ENCODE data around the gene UNC93A.
"Not testable (repeated sequence)": the region's sequence is repeated elsewhere in the genome, so short reads cannot be mapped to it uniquely, and the experiment has no call there.

Gene UNC93A

GRCh38 chr6:167289291-167289690, 1.8 kb upstream of the UNC93A start:
- not testable (repeated sequence) for H3K4me1 ChIP-seq (ENCODE audit: insufficient read depth, low read length); H3K9me3 ChIP-seq (ENCODE audit: insufficient read depth, low read depth, low read length); H3K27me3 ChIP-seq (ENCODE audit: insufficient read depth, low read length); H3K9ac ChIP-seq (ENCODE audit: low read depth, low read length); H3K4me3 ChIP-seq (ENCODE audit: low read length); H3K27ac ChIP-seq (ENCODE audit: low read length); H3K36me3 ChIP-seq (ENCODE audit: insufficient read depth, low read depth, low read length)

DNA sequence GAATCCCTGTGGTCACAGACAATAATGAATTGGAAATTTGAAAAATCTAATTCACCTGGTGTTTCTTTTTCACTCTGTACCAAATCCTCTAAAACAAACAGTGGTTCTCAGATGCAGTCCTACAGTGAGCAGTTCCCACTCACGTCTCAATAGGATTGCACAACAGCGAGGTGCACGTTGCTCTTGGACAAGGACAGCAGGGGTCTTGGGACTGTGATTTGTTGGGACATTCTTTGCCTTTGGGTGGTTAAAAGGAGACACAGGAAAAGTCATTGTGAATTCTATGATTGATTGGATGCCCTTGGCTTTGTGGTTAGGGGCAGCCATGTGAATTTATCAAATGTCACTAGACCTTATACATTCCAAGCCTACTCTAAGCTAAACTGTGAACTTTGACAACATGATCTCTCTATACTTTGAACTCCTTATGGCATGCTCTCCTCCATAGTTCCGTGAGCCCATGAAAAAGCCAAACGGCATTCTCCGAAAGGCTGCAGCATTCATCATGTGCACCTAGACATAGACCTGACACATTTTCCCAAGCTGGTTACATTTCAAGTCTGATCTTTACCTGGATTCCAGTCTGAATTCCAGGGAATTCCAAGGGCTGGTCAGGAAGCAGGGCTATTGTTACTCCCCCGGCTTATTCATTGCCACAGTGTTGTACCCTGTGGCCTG, 647 bp downstream of the UNC93A start:
- no peaks in the 10 kb centered on the region for H3K9me3 ChIP-seq (ENCODE audit: insufficient read depth, low read depth, low read length)
- H3K36me3 ChIP-seq (ENCODE audit: insufficient read depth, low read depth, low read length), result no peaks in the 10 kb centered on the region
- H3K4me1 ChIP-seq (ENCODE audit: insufficient read depth, low read length), result peaks cover 9% of the 10 kb centered on the region; the same call in 1 of the 2 replicates
- H3K4me3 ChIP-seq (ENCODE audit: low read length), result no peak overlapping the region
- no peaks in the 10 kb centered on the region for H3K27me3 ChIP-seq (ENCODE audit: insufficient read depth, low read length)
- H3K9ac ChIP-seq (ENCODE audit: low read depth, low read length), result no peak overlapping the region
- no peak overlapping the region for H3K27ac ChIP-seq (ENCODE audit: low read length)

DNA sequence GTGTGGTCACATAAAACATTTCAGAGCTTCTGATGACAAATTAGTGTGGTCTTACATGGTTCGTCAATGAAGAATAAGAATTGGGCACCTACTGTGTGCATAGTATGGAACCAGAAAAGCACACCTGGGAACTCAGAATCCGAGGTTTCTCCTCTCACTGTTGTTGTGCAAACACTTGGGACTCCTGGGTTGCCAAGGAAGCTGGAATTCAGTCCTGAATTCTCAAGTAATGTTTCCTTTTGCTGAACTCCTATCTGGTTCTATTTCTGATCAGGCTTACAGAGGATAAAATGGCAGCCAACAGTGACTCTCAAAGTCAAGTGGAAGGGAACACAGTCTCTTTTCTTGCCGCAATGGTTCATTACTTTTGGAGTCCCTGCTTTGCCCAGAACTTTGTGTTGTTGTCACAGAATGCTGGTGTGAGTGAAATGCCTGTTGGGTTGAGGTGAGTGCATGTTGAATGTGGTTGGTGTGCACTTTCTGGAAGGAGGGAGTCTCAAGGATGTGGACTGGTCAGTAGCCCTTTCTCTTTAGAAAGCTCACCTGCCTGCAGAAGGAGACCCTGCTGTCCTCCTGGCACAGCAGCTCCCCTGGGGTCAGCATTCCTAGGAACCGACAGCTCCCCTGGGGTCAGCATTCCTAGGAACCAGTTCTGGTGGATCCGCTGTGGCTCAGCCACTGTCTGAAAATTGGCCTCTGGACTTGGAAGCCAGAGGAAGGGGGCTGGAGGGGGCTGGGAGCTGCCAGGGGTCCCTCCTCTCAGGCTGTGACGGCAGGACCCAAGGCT, 1.4 kb downstream of the UNC93A start:
- H3K36me3 ChIP-seq (ENCODE audit: insufficient read depth, low read depth, low read length), result no peaks in the 10 kb centered on the region
- H3K9ac ChIP-seq (ENCODE audit: low read depth, low read length), result no peak overlapping the region
- no peaks in the 10 kb centered on the region for H3K9me3 ChIP-seq (ENCODE audit: insufficient read depth, low read depth, low read length)
- H3K4me1 ChIP-seq (ENCODE audit: insufficient read depth, low read length), result peaks cover 9% of the 10 kb centered on the region; the same call in 1 of the 2 replicates
- H3K4me3 ChIP-seq (ENCODE audit: low read length), result no peak overlapping the region
- no peaks in the 10 kb centered on the region for H3K27me3 ChIP-seq (ENCODE audit: insufficient read depth, low read length)
- no peak overlapping the region for H3K27ac ChIP-seq (ENCODE audit: low read length)

DNA sequence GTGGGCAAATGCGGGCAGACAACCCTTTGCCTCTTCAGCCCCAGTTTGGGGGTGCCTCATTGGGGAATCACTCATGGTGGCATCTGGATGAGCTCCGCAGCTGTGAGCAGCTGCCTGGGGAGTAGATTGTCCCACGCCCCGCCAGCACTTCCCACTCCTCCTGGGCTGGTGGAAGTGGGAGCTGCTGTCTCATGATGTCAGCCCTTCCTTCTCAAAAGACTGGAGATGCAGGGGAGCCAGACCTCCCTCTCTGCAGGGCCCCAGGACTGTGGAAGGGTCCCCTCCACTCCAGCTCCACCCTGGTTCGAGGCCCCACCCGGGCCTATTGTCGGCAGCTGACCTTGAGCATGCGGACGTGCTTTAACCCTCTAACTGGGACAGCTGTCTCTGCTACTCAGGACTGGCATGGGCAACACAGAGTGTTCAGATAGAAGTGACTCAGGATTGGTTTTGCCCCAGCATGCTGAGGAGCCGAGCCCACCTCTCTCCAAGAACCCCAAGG, 2.0 kb downstream of the UNC93A start:
- Histone ChIP-seq H3K4me3 (ENCODE audit: low read length) (no peak overlapping the region), H3K27ac (ENCODE audit: low read length) (no peak overlapping the region), H3K36me3 (ENCODE audit: insufficient read depth, low read depth, low read length) (no peaks in the 10 kb centered on the region), H3K27me3 (ENCODE audit: insufficient read depth, low read length) (no peaks in the 10 kb centered on the region), H3K4me1 (ENCODE audit: insufficient read depth, low read length) (peaks cover 9% of the 10 kb centered on the region; the same call in 1 of the 2 replicates), H3K9ac (ENCODE audit: low read depth, low read length) (no peak overlapping the region), H3K9me3 (ENCODE audit: insufficient read depth, low read depth, low read length) (no peaks in the 10 kb centered on the region)

GRCh38 chr6:167293590-167294091, 2.5 kb downstream of the UNC93A start:
- Histone ChIP-seq H3K9me3 (ENCODE audit: insufficient read depth, low read depth, low read length) (no peaks in the 10 kb centered on the region), H3K27ac (ENCODE audit: low read length) (no peak overlapping the region), H3K36me3 (ENCODE audit: insufficient read depth, low read depth, low read length) (no peaks in the 10 kb centered on the region), H3K9ac (ENCODE audit: low read depth, low read length) (no peak overlapping the region), H3K4me1 (ENCODE audit: insufficient read depth, low read length) (peaks cover 9% of the 10 kb centered on the region; the same call in 1 of the 2 replicates), H3K27me3 (ENCODE audit: insufficient read depth, low read length) (no peaks in the 10 kb centered on the region), H3K4me3 (ENCODE audit: low read length) (no peak overlapping the region)

DNA sequence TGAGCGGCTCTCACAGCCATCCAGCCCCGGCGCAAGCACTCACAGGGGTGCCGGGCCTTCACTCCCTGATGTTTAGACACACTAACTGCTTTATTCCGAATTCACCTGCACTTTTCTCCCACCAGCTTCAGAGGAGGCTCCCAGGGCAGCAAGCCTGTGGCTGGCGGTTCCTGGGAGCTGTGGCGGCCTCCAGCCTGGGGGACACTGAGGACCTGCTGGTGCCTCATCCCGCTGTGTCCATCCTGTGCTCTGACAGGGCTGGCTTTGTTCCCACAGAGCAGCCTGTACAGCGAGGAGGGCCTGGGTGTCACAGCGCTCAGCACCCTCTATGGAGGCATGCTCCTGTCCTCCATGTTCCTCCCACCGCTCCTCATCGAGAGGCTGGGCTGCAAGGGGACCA, 3.1 kb downstream of the UNC93A start:
- Histone ChIP-seq H3K4me1 (ENCODE audit: insufficient read depth, low read length) (peaks cover 9% of the 10 kb centered on the region; the same call in 1 of the 2 replicates), H3K9me3 (ENCODE audit: insufficient read depth, low read depth, low read length) (no peaks in the 10 kb centered on the region), H3K4me3 (ENCODE audit: low read length) (no peak overlapping the region), H3K27me3 (ENCODE audit: insufficient read depth, low read length) (no peaks in the 10 kb centered on the region), H3K27ac (ENCODE audit: low read length) (no peak overlapping the region), H3K9ac (ENCODE audit: low read depth, low read length) (no peak overlapping the region), H3K36me3 (ENCODE audit: insufficient read depth, low read depth, low read length) (no peaks in the 10 kb centered on the region)

GRCh38 chr6:167294651-167295494, 3.8 kb downstream of the UNC93A start:
- H3K9ac ChIP-seq (ENCODE audit: low read depth, low read length), result no peak overlapping the region
- H3K27ac ChIP-seq (ENCODE audit: low read length), result no peak overlapping the region
- peaks cover 9% of the 10 kb centered on the region; the same call in 1 of the 2 replicates for H3K4me1 ChIP-seq (ENCODE audit: insufficient read depth, low read length)
- no peaks in the 10 kb centered on the region for H3K27me3 ChIP-seq (ENCODE audit: insufficient read depth, low read length)
- no peaks in the 10 kb centered on the region for H3K9me3 ChIP-seq (ENCODE audit: insufficient read depth, low read depth, low read length)
- no peaks in the 10 kb centered on the region for H3K36me3 ChIP-seq (ENCODE audit: insufficient read depth, low read depth, low read length)
- no peak overlapping the region for H3K4me3 ChIP-seq (ENCODE audit: low read length)

DNA sequence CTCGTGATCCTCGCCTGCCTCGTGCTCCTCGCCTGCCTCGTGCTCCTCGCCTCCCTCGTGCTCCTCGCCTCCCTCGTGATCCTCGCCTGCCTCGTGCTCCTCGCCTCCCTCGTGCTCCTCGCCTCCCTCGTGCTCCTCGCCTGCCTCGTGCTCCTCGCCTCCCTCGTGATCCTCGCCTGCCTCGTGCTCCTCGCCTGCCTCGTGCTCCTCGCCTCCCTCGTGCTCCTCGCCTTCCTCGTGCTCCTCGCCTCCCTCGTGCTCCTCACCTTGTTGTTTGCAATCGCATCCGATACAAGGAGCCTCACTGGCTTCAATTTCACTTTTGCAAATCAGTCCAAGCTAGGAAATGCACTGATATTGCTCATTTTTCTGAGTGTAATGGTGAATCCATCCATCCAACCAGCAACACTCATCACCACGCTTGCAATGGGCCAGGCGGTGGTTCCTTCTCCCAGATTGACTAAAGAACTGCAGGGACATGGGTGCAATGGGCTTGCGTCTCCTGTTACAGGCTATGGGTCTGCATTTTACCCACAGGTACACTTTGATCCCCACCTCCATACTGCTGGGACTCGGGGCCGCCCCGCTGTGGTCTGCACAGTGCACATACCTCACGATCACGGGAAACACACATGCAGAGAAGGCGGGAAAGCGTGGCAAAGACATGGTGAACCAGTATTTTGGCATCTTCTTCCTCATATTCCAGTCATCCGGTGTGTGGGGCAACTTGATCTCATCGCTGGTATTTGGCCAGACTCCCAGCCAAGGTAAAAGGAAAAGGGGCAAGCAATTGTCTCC, 4.6 kb downstream of the UNC93A start:
- Histone ChIP-seq H3K9ac (ENCODE audit: low read depth, low read length) (no peak overlapping the region), H3K27me3 (ENCODE audit: insufficient read depth, low read length) (no peaks in the 10 kb centered on the region), H3K4me1 (ENCODE audit: insufficient read depth, low read length) (peaks cover 9% of the 10 kb centered on the region; the same call in 1 of the 2 replicates), H3K9me3 (ENCODE audit: insufficient read depth, low read depth, low read length) (no peaks in the 10 kb centered on the region), H3K27ac (ENCODE audit: low read length) (no peak overlapping the region), H3K36me3 (ENCODE audit: insufficient read depth, low read depth, low read length) (no peaks in the 10 kb centered on the region), H3K4me3 (ENCODE audit: low read length) (no peak overlapping the region)

DNA sequence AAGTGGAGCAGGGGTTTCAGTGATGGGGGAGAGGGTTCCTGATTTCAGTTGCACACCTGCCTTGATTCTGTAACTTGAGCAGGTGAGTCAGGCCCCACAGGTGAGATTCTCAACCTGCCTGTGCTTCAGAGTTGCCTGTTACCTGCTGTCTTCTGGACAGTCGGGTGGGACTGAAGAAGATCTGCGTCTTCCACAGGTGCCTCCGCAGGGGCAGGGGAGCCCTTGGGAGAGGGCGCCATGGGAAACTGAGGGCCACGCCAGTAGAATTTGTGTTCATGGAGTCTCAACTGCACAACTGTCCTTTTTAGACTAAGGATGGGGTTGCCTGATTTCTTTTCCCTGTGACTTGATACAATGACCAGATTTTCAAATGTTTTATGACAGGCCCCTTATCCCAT, 5.2 kb downstream of the UNC93A start:
- Histone ChIP-seq H3K27ac (ENCODE audit: low read length) (no peak overlapping the region), H3K9ac (ENCODE audit: low read depth, low read length) (no peak overlapping the region), H3K4me3 (ENCODE audit: low read length) (no peak overlapping the region), H3K36me3 (ENCODE audit: insufficient read depth, low read depth, low read length) (no peaks in the 10 kb centered on the region), H3K27me3 (ENCODE audit: insufficient read depth, low read length) (no peaks in the 10 kb centered on the region), H3K4me1 (ENCODE audit: insufficient read depth, low read length) (peaks cover 12% of the 10 kb centered on the region; the same call in 1 of the 2 replicates), H3K9me3 (ENCODE audit: insufficient read depth, low read depth, low read length) (no peaks in the 10 kb centered on the region)

- Histone ChIP-seq H3K9ac (ENCODE audit: low read depth, low read length) (no peak overlapping the region), H3K9me3 (ENCODE audit: insufficient read depth, low read depth, low read length) (no peaks in the 10 kb centered on the region), H3K36me3 (ENCODE audit: insufficient read depth, low read depth, low read length) (no peaks in the 10 kb centered on the region), H3K4me1 (ENCODE audit: insufficient read depth, low read length) (peaks cover 9% of the 10 kb centered on the region; the same call in 1 of the 2 replicates), H3K27me3 (ENCODE audit: insufficient read depth, low read length) (no peaks in the 10 kb centered on the region), H3K27ac (ENCODE audit: low read length) (no peak overlapping the region), H3K4me3 (ENCODE audit: low read length) (no peak overlapping the region)
Measured at GRCh38 chr6:167296902-167297301, 5.8 kb downstream of the UNC93A start.

DNA sequence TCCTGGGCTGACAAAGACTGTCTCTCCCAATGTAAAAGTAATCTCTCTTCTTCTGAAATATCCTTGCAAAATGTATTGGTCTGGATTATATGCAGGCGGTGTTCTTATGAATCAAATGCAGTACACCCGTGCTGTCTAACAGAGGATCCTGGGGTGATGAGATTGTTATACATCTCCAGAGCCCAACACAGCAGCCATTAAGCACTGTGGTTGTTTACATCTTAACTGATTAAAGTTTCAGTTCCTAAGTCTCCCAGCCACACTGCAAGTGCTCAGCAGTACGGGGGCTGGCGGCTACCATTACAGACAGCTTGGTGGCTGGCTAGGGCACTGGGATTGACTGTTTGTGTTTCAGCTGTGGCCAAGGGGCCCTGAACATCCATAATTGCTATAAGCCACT, 7.0 kb downstream of the UNC93A start:
- Histone ChIP-seq H3K27ac (ENCODE audit: low read length) (no peak overlapping the region), H3K9me3 (ENCODE audit: insufficient read depth, low read depth, low read length) (no peaks in the 10 kb centered on the region), H3K27me3 (ENCODE audit: insufficient read depth, low read length) (no peaks in the 10 kb centered on the region), H3K4me3 (ENCODE audit: low read length) (no peak overlapping the region), H3K36me3 (ENCODE audit: insufficient read depth, low read depth, low read length) (no peaks in the 10 kb centered on the region), H3K9ac (ENCODE audit: low read depth, low read length) (no peak overlapping the region), H3K4me1 (ENCODE audit: insufficient read depth, low read length) (0 out of 2 replicates have a peak, but pooled peaks cover 3% of the 10 kb centered on the region)
